Activated T-helper 1 cell treated with Interleukin-2 at 50 U/mL for 16 hours (primary cell): ENCODE measurements around the gene ALKBH3.

Source experiments
- DNase-seq: peaks from one replicate; pipeline ENCODE4 v3.0.0-alpha.2; 2020; ENCODE audit warnings: low read depth

The ALKBH3 gene

GRCh38 chr11:43880640-43881159 lies at the start of gene ALKBH3:
ALKBH3 (plus strand) TSS chr11:43880831; CDS start chr11:43882653, 1,822 bp downstream.
- DNase-seq, result peak; percentile 83

GRCh38 chr11:43830928-43831440 lies 49.6 kb upstream of the ALKBH3 start:
- DNase-seq, result no peak

GRCh38 chr11:43832536-43832935 lies 48.1 kb upstream of the ALKBH3 start:
- DNase-seq, result no peak

- DNase-seq, result no peak
Measured at GRCh38 chr11:43833657-43834073, 47.0 kb upstream of the ALKBH3 start.

GRCh38 chr11:43834286-43834685 lies 46.3 kb upstream of the ALKBH3 start:
- DNase-seq, result no peak

- DNase-seq, result no peak
Measured at GRCh38 chr11:43835104-43835503, 45.5 kb upstream of the ALKBH3 start.

- DNase-seq, result no peak
Measured at GRCh38 chr11:43837879-43838278, 42.8 kb upstream of the ALKBH3 start.

- DNase-seq, result no peak
Measured at GRCh38 chr11:43842021-43842420, 38.6 kb upstream of the ALKBH3 start.

- DNase-seq, result no peak
Measured at GRCh38 chr11:43845816-43846215, 34.8 kb upstream of the ALKBH3 start.

- DNase-seq, result peak; percentile 4
Measured at GRCh38 chr11:43852057-43852636, 28.5 kb upstream of the ALKBH3 start.

GRCh38 chr11:43853781-43854180 lies 26.9 kb upstream of the ALKBH3 start:
- no peak for DNase-seq

GRCh38 chr11:43856993-43857392 lies 23.6 kb upstream of the ALKBH3 start:
- no peak for DNase-seq

- no peak for DNase-seq
Measured at GRCh38 chr11:43861141-43861540, 19.5 kb upstream of the ALKBH3 start.

- no peak for DNase-seq
Measured at GRCh38 chr11:43866520-43866919, 14.1 kb upstream of the ALKBH3 start.

- DNase-seq, result no peak
Measured at GRCh38 chr11:43866969-43867368, 13.7 kb upstream of the ALKBH3 start.

- DNase-seq, result no peak
Measured at GRCh38 chr11:43868852-43869567, 11.6 kb upstream of the ALKBH3 start.

GRCh38 chr11:43871051-43871450 lies 9.6 kb upstream of the ALKBH3 start:
- no peak for DNase-seq

- no peak for DNase-seq
Measured at GRCh38 chr11:43872995-43873394, 7.6 kb upstream of the ALKBH3 start.

- no peak for DNase-seq
Measured at GRCh38 chr11:43874078-43874477, 6.6 kb upstream of the ALKBH3 start.

- no peak for DNase-seq
Measured at GRCh38 chr11:43874738-43875137, 5.9 kb upstream of the ALKBH3 start.

- DNase-seq, result no peak
Measured at GRCh38 chr11:43879789-43880639, 617 bp upstream of the ALKBH3 start.

- no peak for DNase-seq
Measured at GRCh38 chr11:43892851-43893250, 12.2 kb downstream of the ALKBH3 start.
